Peyer's patch (tissue), 4 donors: Measurements from ENCODE around the gene NEK7. TPM values are rescaled to one million over a fixed set of nuclear protein-coding genes. Genes with fewer than 3 reads are reported as not detected.
A peak's percentile ranks its signal among the peaks of the same experiment; 100 is the strongest.

Experiments
- DNase-seq, 3 donors: peaks; one replicate each; pipeline ENCODE4 v3.0.0-alpha.2; 2017 to 2019
- H3K27ac ChIP-seq, 4 donors: fragments of 200-600 bp; sonication (generic); one replicate each; pipeline ENCODE4 v1.5.1; 2016 to 2019
- H3K27me3 ChIP-seq, 2 donors: fragments of 200-600 bp; sonication (generic); one replicate each; pipeline ENCODE4 v1.5.1; 2019
- H3K36me3 ChIP-seq, 3 donors: fragments of 200-600 bp; sonication (generic); one replicate each; pipeline ENCODE4 v1.5.1; 2016 to 2019
- H3K4me1 ChIP-seq, 4 donors: fragments of 200-600 bp; sonication (generic); one replicate each; pipeline ENCODE4 v1.5.1; 2016 to 2019
- H3K4me3 ChIP-seq, 4 donors: fragments of 200-600 bp; sonication (generic); 1 replicate in 3 of 4; 2 replicates in 1 of 4; pipeline ENCODE4 v1.5.1; 2016 to 2019; ENCODE audit warnings: mild to moderate bottlenecking in 1 of 4
- H3K9me3 ChIP-seq, 4 donors: fragments of 200-600 bp; sonication (generic); one replicate each; pipeline ENCODE4 v1.5.1; 2016 to 2019; ENCODE audit warnings: mild to moderate bottlenecking in 1 of 4
- CTCF ChIP-seq, 6 experiments: fragments of 450-650 bp in 4 of 6; fragments of 200-600 bp in 2 of 6; sonication (generic) in 1 of 6; IDR thresholded peaks; one replicate each; pipeline ENCODE4 v1.5.1; 2017 to 2019; ENCODE audit warnings: antibody characterized with exemption in 6 of 6, mild to moderate bottlenecking in 3 of 6, moderate library complexity in 1 of 6
- POLR2A ChIP-seq, 2 donors: fragments of 450-650 bp; IDR thresholded peaks; one replicate each; pipeline ENCODE4 v1.5.1; 2017; ENCODE audit warnings: antibody characterized with exemption in 2 of 2, mild to moderate bottlenecking in 2 of 2, moderate library complexity in 2 of 2
- total RNA-seq, 4 donors: library from RNA; depleted of rRNA; stranded (reverse); fragments of >200 nt; gene quantifications; one replicate each; pipeline ENCODE4 v1.1.0, GENCODE V29; 2016

NEK7 gene
- total RNA-seq, 4 donors from 2014 or later, result 62.3 to 75.1 (median 66.5) TPM

GRCh38 chr1:198359024-198359653 is 202.3 kb downstream of the NEK7 start:
- Histone ChIP-seq H3K4me1 (no peaks in the 10 kb centered on the region), H3K9me3 (no peaks in the 10 kb centered on the region), H3K27ac (no peak overlapping the region), H3K36me3 (no peaks in the 10 kb centered on the region), H3K27me3 (no peaks in the 10 kb centered on the region), H3K4me3 (no peak overlapping the region)
- TF ChIP-seq CTCF (IDR thresholded peaks at IDR 0.05) (peak in 4 of 6 experiments; percentile 48 to 57 (median 55)), POLR2A (IDR thresholded peaks at IDR 0.05) (no peak)
- DNase-seq, result no peak

GRCh38 chr1:198360208-198360729 is 203.5 kb downstream of the NEK7 start:
- H3K9me3 ChIP-seq, result no peaks in the 10 kb centered on the region
- TF ChIP-seq CTCF (IDR thresholded peaks at IDR 0.05) (no peak), POLR2A (IDR thresholded peaks at IDR 0.05) (no peak)
- no peak overlapping the region for H3K27ac ChIP-seq
- no peak overlapping the region for H3K4me3 ChIP-seq
- no peaks in the 10 kb centered on the region for H3K4me1 ChIP-seq
- no peaks in the 10 kb centered on the region for H3K36me3 ChIP-seq
- H3K27me3 ChIP-seq, result no peaks in the 10 kb centered on the region
- no peak for DNase-seq

- Histone ChIP-seq H3K27me3 (no peaks in the 10 kb centered on the region), H3K36me3 (no peaks in the 10 kb centered on the region), H3K4me3 (no peak overlapping the region), H3K4me1 (no peaks in the 10 kb centered on the region), H3K9me3 (no peaks in the 10 kb centered on the region), H3K27ac (no peak overlapping the region)
- no peak for DNase-seq
- TF ChIP-seq CTCF (IDR thresholded peaks at IDR 0.05) (no peak), POLR2A (IDR thresholded peaks at IDR 0.05) (no peak)
Observed at GRCh38 chr1:198361237-198361767, 204.5 kb downstream of the NEK7 start.

DNA sequence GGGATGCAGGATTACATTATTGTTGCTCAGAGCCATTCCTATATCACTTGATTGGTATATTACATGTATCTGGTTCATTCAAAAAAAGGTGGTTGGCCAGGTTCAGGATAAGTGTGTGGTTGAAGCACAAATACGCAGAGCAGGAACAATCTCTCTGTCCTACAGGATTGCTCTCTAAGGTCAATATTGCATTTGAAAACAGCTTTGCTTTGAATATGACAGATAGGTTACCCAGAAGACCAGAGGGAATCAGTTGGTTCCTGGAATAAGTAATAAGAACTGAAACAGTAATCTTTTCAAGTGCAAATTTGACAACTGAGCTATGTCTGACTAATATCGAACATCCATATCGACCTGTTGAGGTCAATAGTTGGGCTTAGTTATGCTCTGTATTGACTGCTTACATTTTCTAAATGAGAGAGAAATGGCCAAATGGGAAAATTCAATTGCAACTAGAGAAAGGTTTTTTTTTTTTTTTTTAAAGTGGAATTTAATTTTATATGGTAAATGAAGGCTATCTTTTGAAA is 206.9 kb downstream of the NEK7 start:
- Histone ChIP-seq H3K36me3 (no peaks in the 10 kb centered on the region), H3K27me3 (no peaks in the 10 kb centered on the region), H3K27ac (no peak overlapping the region), H3K4me1 (no peaks in the 10 kb centered on the region), H3K9me3 (no peaks in the 10 kb centered on the region), H3K4me3 (no peak overlapping the region)
- no peak for DNase-seq
- TF ChIP-seq CTCF (IDR thresholded peaks at IDR 0.05) (no peak), POLR2A (IDR thresholded peaks at IDR 0.05) (no peak)

DNA sequence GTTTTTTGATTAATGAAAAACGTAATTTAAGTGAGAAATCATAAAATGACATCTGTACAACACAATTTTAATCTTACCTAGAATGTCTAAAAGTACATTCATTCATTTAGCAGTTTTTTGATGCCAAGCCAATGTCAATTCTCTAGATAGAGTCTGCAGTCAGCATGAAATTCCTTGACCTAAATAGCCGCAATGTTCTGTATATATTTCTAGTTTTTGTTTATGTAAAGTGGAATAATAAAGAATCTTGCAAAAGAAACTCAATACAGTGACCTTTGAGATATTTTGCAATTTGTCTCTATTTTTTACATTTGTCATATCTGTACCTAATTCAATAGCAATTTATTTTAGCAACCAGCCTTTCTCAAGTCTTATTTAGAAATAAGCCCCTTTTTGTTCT is 207.7 kb downstream of the NEK7 start:
- Histone ChIP-seq H3K4me3 (no peak overlapping the region), H3K27me3 (no peaks in the 10 kb centered on the region), H3K9me3 (no peaks in the 10 kb centered on the region), H3K36me3 (no peaks in the 10 kb centered on the region), H3K27ac (no peak overlapping the region), H3K4me1 (no peaks in the 10 kb centered on the region)
- TF ChIP-seq POLR2A (IDR thresholded peaks at IDR 0.05) (no peak), CTCF (IDR thresholded peaks at IDR 0.05) (no peak)
- DNase-seq, result no peak
